Natural killer cell treated with Interleukin-12 subunit alpha and Interleukin-12 subunit beta and Interleukin-15 and Interleukin-18, amount 100 ng/mL, for 72 hours (primary cell): ENCODE measurements around the gene TOR1AIP1. TPM values are rescaled to one million over a fixed set of nuclear protein-coding genes. Genes with fewer than 3 reads are reported as not detected.

Experiments
- ATAC-seq, 2 donors: fragments of 150-1000 bp; cut with Tn5 transposase in 1 of 2; sonication (Bioruptor Pico), chemical (Tn5 transposase) in 1 of 2; 2 replicates each; pipeline ENCODE4 v1.10.0; 2021
- DNase-seq: peaks from one replicate; pipeline ENCODE4 v3.0.0; 2022; ENCODE audit warnings: low spot score
- H3K27ac Mint-ChIP-seq, 2 donors: 1 replicate in 1 of 2; 2 replicates in 1 of 2; pipeline ENCODE4 v1.8.0; 2022; ENCODE audit warnings: mixed read lengths in 2 of 2, mild to moderate bottlenecking in 1 of 2, moderate library complexity in 1 of 2
- H3K27me3 Mint-ChIP-seq, 2 donors: 1 replicate in 1 of 2; 2 replicates in 1 of 2; pipeline ENCODE4 v1.8.0; 2022; ENCODE audit warnings: mixed read lengths in 2 of 2
- H3K36me3 Mint-ChIP-seq: one replicate; pipeline ENCODE4 v1.8.0; 2022; ENCODE audit warnings: mixed read lengths
- H3K4me1 Mint-ChIP-seq, 2 donors: 1 replicate in 1 of 2; 2 replicates in 1 of 2; pipeline ENCODE4 v1.8.0; 2022; ENCODE audit warnings: low read depth in 2 of 2, mixed read lengths in 2 of 2, mild to moderate bottlenecking in 1 of 2
- H3K4me3 Mint-ChIP-seq: one replicate; pipeline ENCODE4 v1.8.0; 2022; ENCODE audit warnings: mixed read lengths
- H3K9me3 Mint-ChIP-seq: 2 replicates; pipeline ENCODE4 v1.8.0; 2022; ENCODE audit warnings: mixed read lengths
- total RNA-seq, 2 donors: library from RNA; stranded (reverse); gene quantifications; one replicate each; pipeline ENCODE4 v1.2.3, GENCODE V29; 2022

TOR1AIP1 gene
- total RNA-seq, 2 donors from 2014 or later, result 73.1 to 84.0 TPM

GRCh38 chr1:179871940-179872339, 10.1 kb upstream of the TOR1AIP1 start:
- Mint-ChIP-seq H3K4me3 (no peak overlapping the region), H3K4me1 (peaks cover 12 to 30% of the 10 kb centered on the region in 2 donors), H3K27ac (no peak overlapping the region), H3K27me3 (no peaks in the 10 kb centered on the region), H3K9me3 (no peaks in the 10 kb centered on the region), H3K36me3 (peaks cover 6% of the 10 kb centered on the region)
- DNase-seq, result no peak
- no peak for ATAC-seq

- no peaks in the 10 kb centered on the region for H3K9me3 Mint-ChIP-seq
- H3K36me3 Mint-ChIP-seq, result peaks cover 6% of the 10 kb centered on the region
- ATAC-seq (no peak), DNase-seq (no peak)
- no peak overlapping the region for H3K4me3 Mint-ChIP-seq
- H3K27me3 Mint-ChIP-seq, result no peaks in the 10 kb centered on the region
- H3K27ac Mint-ChIP-seq, result no peak overlapping the region
- H3K4me1 Mint-ChIP-seq, result peaks cover 10 to 30% of the 10 kb centered on the region in 2 donors
These were observed 9.5 kb upstream of the TOR1AIP1 start for GRCh38 chr1:179872558-179872957.

- Mint-ChIP-seq H3K36me3 (peaks cover 6% of the 10 kb centered on the region), H3K9me3 (no peaks in the 10 kb centered on the region), H3K4me3 (no peak overlapping the region), H3K27me3 (no peaks in the 10 kb centered on the region), H3K4me1 (peaks cover 17 to 31% of the 10 kb centered on the region in 2 donors), H3K27ac (no peak overlapping the region)
- DNase-seq, result no peak
- no peak for ATAC-seq
These were observed 8.6 kb upstream of the TOR1AIP1 start for GRCh38 chr1:179873438-179873851.

- H3K9me3 Mint-ChIP-seq, result no peaks in the 10 kb centered on the region
- ATAC-seq (no peak), DNase-seq (no peak)
- H3K27ac Mint-ChIP-seq, result no peak overlapping the region
- no peaks in the 10 kb centered on the region for H3K27me3 Mint-ChIP-seq
- H3K4me3 Mint-ChIP-seq, result no peak overlapping the region
- peaks cover 6% of the 10 kb centered on the region for H3K36me3 Mint-ChIP-seq
- H3K4me1 Mint-ChIP-seq, result peaks cover 20 to 32% of the 10 kb centered on the region in 2 donors
These were observed 6.3 kb upstream of the TOR1AIP1 start for GRCh38 chr1:179875596-179876299.

GRCh38 chr1:179876300-179876715, 5.8 kb upstream of the TOR1AIP1 start:
- ATAC-seq (no peak), DNase-seq (no peak)
- H3K4me1 Mint-ChIP-seq, result peaks cover 21 to 34% of the 10 kb centered on the region in 2 donors
- H3K4me3 Mint-ChIP-seq, result peak overlapping the region; percentile 85
- H3K27ac Mint-ChIP-seq, result peak overlapping the region; percentile 65 to 83
- H3K9me3 Mint-ChIP-seq, result no peaks in the 10 kb centered on the region
- peaks cover 6% of the 10 kb centered on the region for H3K36me3 Mint-ChIP-seq
- H3K27me3 Mint-ChIP-seq, result no peaks in the 10 kb centered on the region

GRCh38 chr1:179877586-179878265, 4.4 kb upstream of the TOR1AIP1 start, which contains the start of gene TOR1AIP2:
TOR1AIP2 (minus strand) TSS chr1:179877803; CDS start chr1:179852665, 25,138 bp downstream.
- DNase-seq, result peak; percentile 91
- Mint-ChIP-seq H3K36me3 (peaks cover 11% of the 10 kb centered on the region), H3K9me3 (no peaks in the 10 kb centered on the region), H3K4me1 (peaks cover 30 to 36% of the 10 kb centered on the region in 2 donors), H3K27me3 (no peaks in the 10 kb centered on the region), H3K27ac (peak within 1 kb of the TSS; percentile 65 to 83), H3K4me3 (peak within 1 kb of the TSS; percentile 85)
- peak; percentile 79 to 84 for ATAC-seq

- peak overlapping the region; percentile 9 for H3K4me3 Mint-ChIP-seq
- peaks cover 34 to 45% of the 10 kb centered on the region in 2 donors for H3K4me1 Mint-ChIP-seq
- DNase-seq, result no peak
- no peak for ATAC-seq
- peak overlapping the region; percentile 31 to 60 for H3K27ac Mint-ChIP-seq
- H3K9me3 Mint-ChIP-seq, result no peaks in the 10 kb centered on the region
- H3K27me3 Mint-ChIP-seq, result no peaks in the 10 kb centered on the region
- H3K36me3 Mint-ChIP-seq, result peaks cover 9% of the 10 kb centered on the region
These were observed 2.3 kb upstream of the TOR1AIP1 start for GRCh38 chr1:179879797-179880196.

- DNase-seq (no peak), ATAC-seq (peak in 1 of 2 donors; percentile 1)
- Mint-ChIP-seq H3K27ac (peak overlapping the region; percentile 99 to 100), H3K36me3 (peaks cover 12% of the 10 kb centered on the region), H3K27me3 (no peaks in the 10 kb centered on the region), H3K4me3 (peak overlapping the region; percentile 98), H3K4me1 (peaks cover 37 to 40% of the 10 kb centered on the region in 2 donors), H3K9me3 (no peaks in the 10 kb centered on the region)
These were observed 338 bp upstream of the TOR1AIP1 start for GRCh38 chr1:179881642-179882252.

- peaks cover 36 to 39% of the 10 kb centered on the region in 2 donors for H3K4me1 Mint-ChIP-seq
- H3K9me3 Mint-ChIP-seq, result no peaks in the 10 kb centered on the region
- H3K27ac Mint-ChIP-seq, result peak overlapping the region; percentile 99 to 100
- no peaks in the 10 kb centered on the region for H3K27me3 Mint-ChIP-seq
- H3K4me3 Mint-ChIP-seq, result peak overlapping the region; percentile 98
- H3K36me3 Mint-ChIP-seq, result peaks cover 12% of the 10 kb centered on the region
- DNase-seq, result no peak
- peak in 1 of 2 donors; percentile 50 for ATAC-seq
These were observed 1.1 kb downstream of the TOR1AIP1 start for GRCh38 chr1:179883040-179883744.

GRCh38 chr1:179883745-179884138, 1.7 kb downstream of the TOR1AIP1 start:
- Mint-ChIP-seq H3K9me3 (no peaks in the 10 kb centered on the region), H3K4me1 (peaks cover 33 to 37% of the 10 kb centered on the region in 2 donors), H3K27ac (peak overlapping the region; percentile 99 to 100), H3K4me3 (peak overlapping the region; percentile 98), H3K27me3 (no peaks in the 10 kb centered on the region), H3K36me3 (peaks cover 12% of the 10 kb centered on the region)
- ATAC-seq (peak in 1 of 2 donors; percentile 27), DNase-seq (no peak)

GRCh38 chr1:179888071-179888470, 6.0 kb downstream of the TOR1AIP1 start:
- ATAC-seq (no peak), DNase-seq (no peak)
- H3K4me3 Mint-ChIP-seq, result peak overlapping the region; percentile 21
- no peaks in the 10 kb centered on the region for H3K9me3 Mint-ChIP-seq
- H3K36me3 Mint-ChIP-seq, result peaks cover 8% of the 10 kb centered on the region
- no peaks in the 10 kb centered on the region for H3K27me3 Mint-ChIP-seq
- H3K4me1 Mint-ChIP-seq, result peaks cover 17 to 31% of the 10 kb centered on the region in 2 donors
- H3K27ac Mint-ChIP-seq, result no peak overlapping the region

GRCh38 chr1:179889589-179889988, 7.5 kb downstream of the TOR1AIP1 start:
- no peak overlapping the region for H3K27ac Mint-ChIP-seq
- ATAC-seq (no peak), DNase-seq (no peak)
- H3K4me3 Mint-ChIP-seq, result no peak overlapping the region
- H3K9me3 Mint-ChIP-seq, result no peaks in the 10 kb centered on the region
- no peaks in the 10 kb centered on the region for H3K27me3 Mint-ChIP-seq
- H3K36me3 Mint-ChIP-seq, result peaks cover 6% of the 10 kb centered on the region
- peaks cover 9 to 18% of the 10 kb centered on the region in 2 donors for H3K4me1 Mint-ChIP-seq

GRCh38 chr1:179910934-179911333, 28.8 kb downstream of the TOR1AIP1 start:
- H3K4me1 Mint-ChIP-seq, result peaks cover 11 to 20% of the 10 kb centered on the region in 2 donors
- no peaks in the 10 kb centered on the region for H3K9me3 Mint-ChIP-seq
- ATAC-seq (peak in 1 of 2 donors; percentile 52), DNase-seq (no peak)
- H3K27me3 Mint-ChIP-seq, result no peaks in the 10 kb centered on the region
- H3K36me3 Mint-ChIP-seq, result peaks cover 11% of the 10 kb centered on the region
- H3K27ac Mint-ChIP-seq, result peak overlapping the region in 1 of 2 donors; percentile 44
- H3K4me3 Mint-ChIP-seq, result no peak overlapping the region
